GM10847 (cell line): ENCODE measurements around the gene GALK2.

Experiments used
- POLR2A ChIP-seq: IDR thresholded peaks from 2 replicates; pipeline ENCODE4 v1.6.1; 2011; ENCODE audit not compliant: insufficient read length; ENCODE audit errors: extremely low read depth

GALK2 gene

GRCh38 chr15:49288391-49288790 is 118.3 kb downstream of the GALK2 start:
- no peak for TF ChIP-seq POLR2A

GRCh38 chr15:49290191-49290590 is 120.1 kb downstream of the GALK2 start:
- TF ChIP-seq POLR2A, result no peak

GRCh38 chr15:49293941-49294340 is 123.9 kb downstream of the GALK2 start:
- no peak for TF ChIP-seq POLR2A

- no peak for TF ChIP-seq POLR2A
Observed at GRCh38 chr15:49296258-49296657, 126.2 kb downstream of the GALK2 start.

- no peak for TF ChIP-seq POLR2A
Observed at GRCh38 chr15:49297584-49297983, 127.5 kb downstream of the GALK2 start.

- TF ChIP-seq POLR2A, result no peak
Observed at GRCh38 chr15:49300856-49301255, 130.8 kb downstream of the GALK2 start.

GRCh38 chr15:49301562-49301961 is 131.5 kb downstream of the GALK2 start:
- TF ChIP-seq POLR2A, result no peak

GRCh38 chr15:49303003-49303402 is 133.0 kb downstream of the GALK2 start:
- TF ChIP-seq POLR2A, result no peak

GRCh38 chr15:49306551-49306950 is 136.5 kb downstream of the GALK2 start:
- no peak for TF ChIP-seq POLR2A

- no peak for TF ChIP-seq POLR2A
Observed at GRCh38 chr15:49308686-49309085, 138.6 kb downstream of the GALK2 start.

GRCh38 chr15:49309889-49310288 is 139.8 kb downstream of the GALK2 start:
- TF ChIP-seq POLR2A, result no peak

GRCh38 chr15:49313650-49314049 is 143.6 kb downstream of the GALK2 start:
- TF ChIP-seq POLR2A, result no peak

- no peak for TF ChIP-seq POLR2A
Observed at GRCh38 chr15:49314716-49315115, 144.7 kb downstream of the GALK2 start.

GRCh38 chr15:49315391-49315823 is 145.4 kb downstream of the GALK2 start:
- TF ChIP-seq POLR2A, result no peak

GRCh38 chr15:49320351-49320750 is 150.3 kb downstream of the GALK2 start:
- TF ChIP-seq POLR2A, result no peak

- no peak for TF ChIP-seq POLR2A
Observed at GRCh38 chr15:49323207-49323606, 153.2 kb downstream of the GALK2 start.

- no peak for TF ChIP-seq POLR2A
Observed at GRCh38 chr15:49327927-49328326, 157.9 kb downstream of the GALK2 start.

GRCh38 chr15:49328941-49329340 is 158.9 kb downstream of the GALK2 start:
- no peak for TF ChIP-seq POLR2A
